ENCODE measurements around the gene TIGD3. TPM values are rescaled to one million over a fixed set of nuclear protein-coding genes. Genes with fewer than 3 reads are reported as not detected.

TIGD3 gene
- total and polyA plus RNA-seq, 9 of the 15 experiments (the other 6 are each of a cell fraction or from before 2014, with no cell fraction given) = 0.06 to 1.3 (median 0.56) TPM

GRCh38 chr11:65362320-65362931 lies 7.9 kb downstream of the TIGD3 start (continued):
- TF ChIP-seq ZMIZ1 (IDR thresholded peaks at IDR 0.05; ENCODE audit: low read depth in 2 of 2, low read length in 2 of 2) (no peak), KDM5B (IDR thresholded peaks at IDR 0.05; ENCODE audit: insufficient replicate concordance, low read depth, low read length) (no peak), SMAD1 (IDR thresholded peaks at IDR 0.05; ENCODE audit: low read depth, low read length, partially characterized antibody) (no peak), MXD1 (CRISPR knock-in tag; IDR thresholded peaks at IDR 0.05; ENCODE audit: borderline replicate concordance, poor library complexity, severe bottlenecking) (no peak), CCAR2 (IDR thresholded peaks at IDR 0.05; ENCODE audit: low read depth, low read length) (no peak), TBP (optimal IDR thresholded peaks at IDR 0.05; ENCODE audit: low read depth, low read length) (no peak), ZNF449 (CRISPR knock-in tag; IDR thresholded peaks at IDR 0.05) (no peak), CEBPZ (IDR thresholded peaks at IDR 0.05; ENCODE audit: borderline replicate concordance, low read depth, low read length) (no peak), E2F5 (CRISPR knock-in tag; IDR thresholded peaks at IDR 0.05) (no peak), C11orf30 (IDR thresholded peaks at IDR 0.05; ENCODE audit: low read depth) (no peak), GATAD2A (IDR thresholded peaks at IDR 0.05) (no peak), THRA (IDR thresholded peaks at IDR 0.05) (no peak), COPS2 (conservative IDR thresholded peaks at IDR 0.05) (no peak)
